Mesodermal cell (in vitro differentiated cells): ENCODE data around the gene LRRIQ4.
A peak's percentile ranks its signal among the peaks of the same experiment; 100 is the strongest.

Experiments used
- H3K27ac ChIP-seq: 2 replicates; pipeline ENCODE4 v1.7.0; 2013; ENCODE audit warnings: mild to moderate bottlenecking, low read depth, low read length, moderate library complexity; ENCODE audit not compliant: severe bottlenecking
- H3K36me3 ChIP-seq: 2 replicates; pipeline ENCODE4 v1.7.1; 2013; ENCODE audit warnings: mild to moderate bottlenecking, low read length, moderate library complexity; ENCODE audit not compliant: control insufficient read depth, insufficient read depth
- H3K4me1 ChIP-seq: one replicate; pipeline ENCODE4 v1.7.1; 2013; ENCODE audit warnings: mild to moderate bottlenecking, low read length; ENCODE audit not compliant: insufficient read depth, control insufficient read depth, poor library complexity, severe bottlenecking
- H3K4me3 ChIP-seq: 2 replicates; pipeline ENCODE4 v1.7.0; 2013; ENCODE audit warnings: low read length, control low read depth, mild to moderate bottlenecking; ENCODE audit not compliant: insufficient read depth, poor library complexity, severe bottlenecking; ENCODE audit errors: extremely low read depth
- H3K9me3 ChIP-seq: 2 replicates; pipeline ENCODE4 v1.7.1; 2013; ENCODE audit warnings: mild to moderate bottlenecking, low read length, moderate library complexity; ENCODE audit not compliant: control insufficient read depth
- WGBS, 2 experiments: methylation state at CpG; one replicate each; pipeline ENCODE4 v1.1.5; 2013; ENCODE audit warnings: missing lambda C conversion rate in 2 of 2; ENCODE audit not compliant: insufficient coverage in 2 of 2; 5-methylcytosine and 5-hydroxymethylcytosine counted together

LRRIQ4 gene

GRCh38 chr3:169811631-169812331 is 889 bp upstream of the LRRIQ4 start:
- peak overlapping the region; percentile 40 for H3K4me3 ChIP-seq
- H3K36me3 ChIP-seq, result no peaks in the 10 kb centered on the region
- peaks cover 6% of the 10 kb centered on the region for H3K4me1 ChIP-seq
- peak overlapping the region; percentile 62 for H3K27ac ChIP-seq
- H3K9me3 ChIP-seq, result peaks cover 13% of the 10 kb centered on the region
- 57 to 65% methylated on average over 19 to 22 of the region's 29 CpGs for WGBS, 2 experiments

- no peaks in the 10 kb centered on the region for H3K36me3 ChIP-seq
- H3K9me3 ChIP-seq, result peaks cover 13% of the 10 kb centered on the region
- no peak overlapping the region for H3K27ac ChIP-seq
- no peak overlapping the region for H3K4me3 ChIP-seq
- WGBS, 2 experiments, result 78 to 90% methylated on average over 3 to 7 of the region's 8 CpGs
- peaks cover 8% of the 10 kb centered on the region for H3K4me1 ChIP-seq
Observed at GRCh38 chr3:169813278-169813677, 608 bp downstream of the LRRIQ4 start.

GRCh38 chr3:169813757-169814517 is 1.3 kb downstream of the LRRIQ4 start:
- H3K4me1 ChIP-seq, result peaks cover 14% of the 10 kb centered on the region
- H3K4me3 ChIP-seq, result no peak overlapping the region
- no peaks in the 10 kb centered on the region for H3K36me3 ChIP-seq
- 84 to 87% methylated on average over 22 of the region's 27 CpGs for WGBS, 2 experiments
- H3K9me3 ChIP-seq, result peaks cover 13% of the 10 kb centered on the region
- H3K27ac ChIP-seq, result no peak overlapping the region

- Histone ChIP-seq H3K4me3 (no peak overlapping the region), H3K27ac (no peak overlapping the region), H3K36me3 (no peaks in the 10 kb centered on the region), H3K4me1 (peaks cover 14% of the 10 kb centered on the region), H3K9me3 (peaks cover 13% of the 10 kb centered on the region)
- WGBS, 2 experiments, result 86 to 87% methylated on average over 2 of the region's 4 CpGs
Observed at GRCh38 chr3:169815590-169816150, 3.0 kb downstream of the LRRIQ4 start.

GRCh38 chr3:169818316-169818715 is 5.6 kb downstream of the LRRIQ4 start:
- Histone ChIP-seq H3K9me3 (peaks cover 13% of the 10 kb centered on the region), H3K36me3 (no peaks in the 10 kb centered on the region), H3K27ac (no peak overlapping the region), H3K4me3 (no peak overlapping the region), H3K4me1 (peaks cover 8% of the 10 kb centered on the region)
- whole genome bisulfite sequencing, 2 experiments, result no CpG with 5 or more reads among the region's 2 CpGs

- Histone ChIP-seq H3K36me3 (no peaks in the 10 kb centered on the region), H3K9me3 (no peaks in the 10 kb centered on the region), H3K4me3 (no peak overlapping the region), H3K4me1 (peaks cover 8% of the 10 kb centered on the region), H3K27ac (no peak overlapping the region)
- 92 to 94% methylated on average over 15 of the region's 15 CpGs for WGBS, 2 experiments
Observed at GRCh38 chr3:169822091-169822490, 9.4 kb downstream of the LRRIQ4 start.

- no peak overlapping the region for H3K27ac ChIP-seq
- H3K9me3 ChIP-seq, result no peaks in the 10 kb centered on the region
- H3K4me1 ChIP-seq, result peaks cover 8% of the 10 kb centered on the region
- 91 to 95% methylated on average over 17 to 20 of the region's 20 CpGs for WGBS, 2 experiments
- no peak overlapping the region for H3K4me3 ChIP-seq
- no peaks in the 10 kb centered on the region for H3K36me3 ChIP-seq
Observed at GRCh38 chr3:169822540-169822939, 9.9 kb downstream of the LRRIQ4 start.

GRCh38 chr3:169822983-169823382 is 10.3 kb downstream of the LRRIQ4 start:
- Histone ChIP-seq H3K36me3 (no peaks in the 10 kb centered on the region), H3K9me3 (no peaks in the 10 kb centered on the region), H3K4me3 (no peak overlapping the region), H3K4me1 (peaks cover 8% of the 10 kb centered on the region), H3K27ac (no peak overlapping the region)
- 100% methylated on average over 2 of the region's 6 CpGs for WGBS, 2 experiments

- Histone ChIP-seq H3K4me3 (no peak overlapping the region), H3K4me1 (no peaks in the 10 kb centered on the region), H3K9me3 (no peaks in the 10 kb centered on the region), H3K27ac (no peak overlapping the region), H3K36me3 (no peaks in the 10 kb centered on the region)
- WGBS, 2 experiments, result 93% methylated on average over 3 of the region's 3 CpGs; no CpG with 5 or more reads in 1 of the 2 experiments
Observed at GRCh38 chr3:169825316-169825715, 12.6 kb downstream of the LRRIQ4 start.

GRCh38 chr3:169827712-169828111 is 15.0 kb downstream of the LRRIQ4 start:
- 89 to 91% methylated on average over 3 of the region's 4 CpGs for WGBS, 2 experiments
- Histone ChIP-seq H3K4me3 (no peak overlapping the region), H3K27ac (no peak overlapping the region), H3K9me3 (no peaks in the 10 kb centered on the region), H3K36me3 (no peaks in the 10 kb centered on the region), H3K4me1 (no peaks in the 10 kb centered on the region)
